AG04449 (cell line): ENCODE results near the gene HIPK2.

ENCODE experiments used
- CTCF ChIA-PET: fragments of 350-600 bp; formaldehyde crosslinking; extraction: SDS; loops from one replicate; lab custom pipeline; 2021; ENCODE audit warnings: antibody characterized with exemption; lab: Yijun Ruan, JAX
- POLR2A ChIA-PET: fragments of 400-600, 350-600 bp; formaldehyde crosslinking; extraction: SDS; loops from one replicate; lab custom pipeline; 2020; ENCODE audit warnings: antibody characterized with exemption, inconsistent platforms; lab: Yijun Ruan, JAX
- DNase-seq: peaks from one replicate; pipeline ENCODE4 v3.0.0-alpha.2; 2010; ENCODE audit warnings: low read depth, low spot score
- H3K4me3 ChIP-seq: 2 replicates; pipeline ENCODE4 v1.5.1; 2011; ENCODE audit warnings: low read depth, mild to moderate bottlenecking, control low read depth, low read length
- CTCF ChIP-seq: IDR thresholded peaks from one replicate; pipeline ENCODE4 v1.5.1; 2011; ENCODE audit warnings: mild to moderate bottlenecking, moderate library complexity, low read length, control low read depth, inconsistent platforms; ENCODE audit not compliant: insufficient read depth; ENCODE audit errors: missing control alignments

The HIPK2 gene

GRCh38 chr7:139821349-139822105 lies 43.7 kb upstream of the HIPK2 start:
- no peak overlapping the region for H3K4me3 ChIP-seq
- no peak for DNase-seq
- POLR2A ChIA-PET, result no interaction called here
- CTCF ChIA-PET, result interaction anchor here (0.9 to 1.8 kb wide), 2 partner anchors 34 to 176 kb away, joined by 3 to 5 read pairs; no protein-coding TSS in a partner anchor
- TF ChIP-seq CTCF, result no peak

- no peak overlapping the region for H3K4me3 ChIP-seq
- ChIA-PET POLR2A (no interaction called here), CTCF (interaction anchor here (1.3 to 1.8 kb wide), 2 partner anchors 10 to 175 kb away, joined by 4 to 5 read pairs; no protein-coding TSS in a partner anchor)
- DNase-seq, result no peak
- TF ChIP-seq CTCF, result no peak
Measured at GRCh38 chr7:139820089-139820488, 42.3 kb upstream of the HIPK2 start.

- no peak for TF ChIP-seq CTCF
- POLR2A ChIA-PET, result no interaction called here
- DNase-seq, result no peak
- H3K4me3 ChIP-seq, result no peak overlapping the region
- CTCF ChIA-PET, result no interaction called here
Measured at GRCh38 chr7:139817249-139817648, 39.5 kb upstream of the HIPK2 start.

GRCh38 chr7:139813689-139814088 lies 35.9 kb upstream of the HIPK2 start:
- ChIA-PET CTCF (no interaction called here), POLR2A (no interaction called here)
- no peak for TF ChIP-seq CTCF
- DNase-seq, result no peak
- no peak overlapping the region for H3K4me3 ChIP-seq

- ChIA-PET POLR2A (no interaction called here), CTCF (no interaction called here)
- no peak overlapping the region for H3K4me3 ChIP-seq
- no peak for DNase-seq
- TF ChIP-seq CTCF, result no peak
Measured at GRCh38 chr7:139813151-139813550, 35.4 kb upstream of the HIPK2 start.

- TF ChIP-seq CTCF, result no peak
- POLR2A ChIA-PET, result no interaction called here
- no peak for DNase-seq
- CTCF ChIA-PET, result interaction anchor here (0.9 to 1.9 kb wide), 4 partner anchors 9 to 191 kb away, joined by 3 to 6 read pairs (median 4); no protein-coding TSS in a partner anchor
- no peak overlapping the region for H3K4me3 ChIP-seq
Measured at GRCh38 chr7:139811066-139811465, 33.3 kb upstream of the HIPK2 start.
